ENCODE measurements around the gene NOL9.
"Not testable (repeated sequence)": the region's sequence is repeated elsewhere in the genome, so short reads cannot be mapped to it uniquely, and the experiment has no call there.

Gene NOL9

DNA sequence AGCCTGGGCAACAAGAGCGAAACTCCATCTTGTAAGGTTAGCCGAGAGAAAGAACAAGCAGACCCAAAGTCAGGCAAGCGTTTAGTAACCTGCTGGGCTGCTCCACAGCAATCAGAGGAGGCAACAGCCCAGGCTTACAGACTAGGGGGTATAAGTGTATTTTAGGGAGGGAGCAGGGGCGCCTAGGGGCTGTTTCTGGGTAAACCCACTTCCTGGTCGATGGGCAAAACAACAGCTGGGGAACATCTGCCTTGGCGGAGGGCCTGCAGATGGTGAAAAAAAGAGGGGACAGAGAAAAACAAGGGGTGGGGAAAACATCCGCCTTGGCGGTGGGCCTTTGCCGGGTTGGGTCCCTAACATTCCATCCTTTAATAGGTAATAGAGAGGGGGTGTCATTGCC lies 6.0 kb upstream of the NOL9 start:
- H3K4me1 ChIP-seq (ENCODE audit: low read length): peaks cover under 1% of the 10 kb centered on the region; the same call in 1 of the 2 replicates
- no peak overlapping the region for H3K4me3 ChIP-seq (ENCODE audit: low read length)
- H4K20me1 ChIP-seq (ENCODE audit: insufficient read depth, low read length): no peaks in the 10 kb centered on the region
- no peak overlapping the region for H3K4me2 ChIP-seq (ENCODE audit: low read length)
- no peaks in the 10 kb centered on the region for H3K79me2 ChIP-seq (ENCODE audit: low read length)
- H3K36me3 ChIP-seq (replicated peaks; ENCODE audit: low read depth, low read length): no peaks in the 10 kb centered on the region
- H3K27ac ChIP-seq (ENCODE audit: low read length): no peak overlapping the region
- H2AFZ ChIP-seq (ENCODE audit: low read depth, low read length): no peak overlapping the region
- H3K27me3 ChIP-seq (ENCODE audit: low read depth, low read length): no peaks in the 10 kb centered on the region; the same call in 1 of the 2 replicates
- TF ChIP-seq CTCF (IDR thresholded peaks at IDR 0.05; ENCODE audit: low read depth, low read length): no peak
- no peak for TF ChIP-seq EZH2phosphoT487 (IDR thresholded peaks at IDR 0.05; ENCODE audit: low read depth)
- H3K9ac ChIP-seq (ENCODE audit: low read length): no peak overlapping the region
- no peaks in the 10 kb centered on the region for H3K9me3 ChIP-seq (ENCODE audit: insufficient read depth, low read length)

GRCh38 chr1:6559161-6559560 lies 4.8 kb upstream of the NOL9 start:
- not testable (repeated sequence) for H3K79me2 ChIP-seq (ENCODE audit: low read length); H3K27me3 ChIP-seq (ENCODE audit: low read depth, low read length); H3K9ac ChIP-seq (ENCODE audit: low read length); H3K36me3 ChIP-seq (replicated peaks; ENCODE audit: low read depth, low read length); H3K27ac ChIP-seq (ENCODE audit: low read length); H2AFZ ChIP-seq (ENCODE audit: low read depth, low read length); H4K20me1 ChIP-seq (ENCODE audit: insufficient read depth, low read length); H3K4me3 ChIP-seq (ENCODE audit: low read length); H3K4me2 ChIP-seq (ENCODE audit: low read length); H3K9me3 ChIP-seq (ENCODE audit: insufficient read depth, low read length); H3K4me1 ChIP-seq (ENCODE audit: low read length)

- H3K79me2 ChIP-seq (ENCODE audit: low read length): peaks cover 17% of the 10 kb centered on the region
- H4K20me1 ChIP-seq (ENCODE audit: insufficient read depth, low read length): no peaks in the 10 kb centered on the region
- H3K36me3 ChIP-seq (replicated peaks; ENCODE audit: low read depth, low read length): no peaks in the 10 kb centered on the region
- no peak overlapping the region for H2AFZ ChIP-seq (ENCODE audit: low read depth, low read length)
- no peak overlapping the region for H3K4me3 ChIP-seq (ENCODE audit: low read length)
- H3K27ac ChIP-seq (ENCODE audit: low read length): no peak overlapping the region
- H3K9ac ChIP-seq (ENCODE audit: low read length): no peak overlapping the region
- peaks cover 11% of the 10 kb centered on the region for H3K4me1 ChIP-seq (ENCODE audit: low read length)
- no peak overlapping the region for H3K4me2 ChIP-seq (ENCODE audit: low read length)
- TF ChIP-seq EZH2phosphoT487 (IDR thresholded peaks at IDR 0.05; ENCODE audit: low read depth) (no peak), CTCF (IDR thresholded peaks at IDR 0.05; ENCODE audit: low read depth, low read length) (no peak)
- no peaks in the 10 kb centered on the region for H3K27me3 ChIP-seq (ENCODE audit: low read depth, low read length)
- H3K9me3 ChIP-seq (ENCODE audit: insufficient read depth, low read length): no peaks in the 10 kb centered on the region
These were observed 3.3 kb upstream of the NOL9 start for GRCh38 chr1:6557597-6557996.

DNA sequence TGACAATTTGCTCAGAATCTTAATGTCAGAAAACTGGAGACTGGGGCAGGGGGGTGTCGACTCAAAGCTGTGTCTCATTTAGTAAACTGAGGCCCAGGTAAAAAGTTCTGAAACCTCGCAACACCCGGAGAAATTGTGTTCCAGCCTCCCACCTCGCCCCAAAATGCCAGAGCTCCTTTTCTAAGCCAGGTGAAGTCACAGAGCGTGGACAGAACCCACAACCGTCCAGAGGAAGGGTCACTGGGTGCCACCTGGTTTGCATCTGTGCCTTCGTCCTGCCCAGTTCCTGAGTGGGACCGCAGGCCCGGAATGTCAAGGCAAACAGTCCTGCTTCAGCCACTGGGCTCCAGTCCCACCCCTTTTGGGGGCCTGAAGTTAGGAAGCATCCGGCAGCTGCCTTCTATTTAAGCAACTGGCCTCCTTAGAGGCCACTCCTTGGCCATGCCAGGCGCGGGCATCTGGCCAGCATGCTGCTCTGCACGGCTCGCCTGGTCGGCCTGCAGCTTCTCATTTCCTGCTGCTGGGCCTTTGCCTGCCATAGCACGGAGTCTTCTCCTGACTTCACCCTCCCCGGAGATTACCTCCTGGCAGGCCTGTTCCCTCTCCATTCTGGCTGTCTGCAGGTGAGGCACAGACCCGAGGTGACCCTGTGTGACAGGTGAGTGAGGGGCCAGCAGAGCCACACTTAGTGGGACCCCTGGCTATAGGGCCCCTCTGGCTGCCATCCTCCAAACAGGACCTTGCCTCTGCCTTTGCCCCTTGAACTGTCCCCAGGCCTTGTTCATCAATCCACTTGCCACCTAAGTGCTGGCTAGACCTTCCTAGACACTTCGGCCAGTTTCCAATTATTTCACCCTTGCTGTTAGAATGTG lies 830 bp upstream of the NOL9 start, which contains the start of gene TAS1R1:
Gene TAS1R1 (plus strand): TSS at position 401 of the 872 bp plus-strand sequence. CDS start 67 bp downstream, at position 468.
- Histone ChIP-seq H3K27ac (ENCODE audit: low read length) (peak within 1 kb of the TSS; percentile 40), H3K79me2 (ENCODE audit: low read length) (peaks cover 31% of the 10 kb centered on the region)
- TF ChIP-seq CTCF (IDR thresholded peaks at IDR 0.05; ENCODE audit: low read depth, low read length) (no peak), EZH2phosphoT487 (IDR thresholded peaks at IDR 0.05; ENCODE audit: low read depth) (no peak)

More for the DNA sequence above, 830 bp upstream of the NOL9 start, which contains the start of gene TAS1R1:
- Histone ChIP-seq H4K20me1 (ENCODE audit: insufficient read depth, low read length) (no peaks in the 10 kb centered on the region), H3K36me3 (replicated peaks; ENCODE audit: low read depth, low read length) (no peaks in the 10 kb centered on the region), H3K9me3 (ENCODE audit: insufficient read depth, low read length) (no peaks in the 10 kb centered on the region), H3K4me2 (ENCODE audit: low read length) (peak within 1 kb of the TSS; percentile 85), H3K4me3 (ENCODE audit: low read length) (peak within 1 kb of the TSS; percentile 100), H3K4me1 (ENCODE audit: low read length) (peaks cover 11% of the 10 kb centered on the region), H2AFZ (ENCODE audit: low read depth, low read length) (peak within 1 kb of the TSS; percentile 82), H3K9ac (ENCODE audit: low read length) (peak within 1 kb of the TSS; percentile 77), H3K27me3 (ENCODE audit: low read depth, low read length) (no peaks in the 10 kb centered on the region)
